ENCODE measurements around the gene SORCS1.

DNA sequence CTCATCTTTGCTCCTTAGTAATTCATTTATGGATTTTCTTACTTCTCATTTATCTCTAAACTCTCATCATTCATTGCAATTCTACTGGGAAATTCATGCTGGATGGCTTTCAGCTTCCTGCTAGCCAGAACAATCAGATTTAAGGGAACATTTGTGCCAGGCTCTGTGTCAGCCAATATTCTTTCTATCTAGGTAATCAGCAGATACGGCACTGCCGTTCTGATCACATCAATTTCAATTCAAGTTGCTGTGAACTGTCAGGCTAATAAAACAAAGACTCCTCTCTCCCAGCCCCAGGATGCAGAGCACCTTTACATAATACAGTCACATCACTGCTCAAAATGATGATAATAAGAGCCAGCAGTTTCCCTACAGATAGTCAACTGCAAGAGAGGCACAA lies 468.3 kb downstream of the SORCS1 start:
- TF ChIP-seq, protein P1, sequence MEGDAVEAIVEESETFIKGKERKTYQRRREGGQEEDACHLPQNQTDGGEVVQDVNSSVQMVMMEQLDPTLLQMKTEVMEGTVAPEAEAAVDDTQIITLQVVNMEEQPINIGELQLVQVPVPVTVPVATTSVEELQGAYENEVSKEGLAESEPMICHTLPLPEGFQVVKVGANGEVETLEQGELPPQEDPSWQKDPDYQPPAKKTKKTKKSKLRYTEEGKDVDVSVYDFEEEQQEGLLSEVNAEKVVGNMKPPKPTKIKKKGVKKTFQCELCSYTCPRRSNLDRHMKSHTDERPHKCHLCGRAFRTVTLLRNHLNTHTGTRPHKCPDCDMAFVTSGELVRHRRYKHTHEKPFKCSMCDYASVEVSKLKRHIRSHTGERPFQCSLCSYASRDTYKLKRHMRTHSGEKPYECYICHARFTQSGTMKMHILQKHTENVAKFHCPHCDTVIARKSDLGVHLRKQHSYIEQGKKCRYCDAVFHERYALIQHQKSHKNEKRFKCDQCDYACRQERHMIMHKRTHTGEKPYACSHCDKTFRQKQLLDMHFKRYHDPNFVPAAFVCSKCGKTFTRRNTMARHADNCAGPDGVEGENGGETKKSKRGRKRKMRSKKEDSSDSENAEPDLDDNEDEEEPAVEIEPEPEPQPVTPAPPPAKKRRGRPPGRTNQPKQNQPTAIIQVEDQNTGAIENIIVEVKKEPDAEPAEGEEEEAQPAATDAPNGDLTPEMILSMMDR (conservative IDR thresholded peaks at IDR 0.05) = no peak
- no peak for TF ChIP-seq EZH2 (IDR thresholded peaks at IDR 0.05; ENCODE audit: low read depth)

Data from PC-9 (cell line).